Retina (tissue), 1 donor: ENCODE measurements around the gene NOL3.

Experiments
- DNase-seq: peaks from one replicate; pipeline ENCODE4 v3.0.0-alpha.2; 2016

NOL3 gene

GRCh38 chr16:67155295-67156142, 14.8 kb upstream of the NOL3 start:
- DNase-seq = peak; percentile 94

GRCh38 chr16:67156143-67156844, 14.0 kb upstream of the NOL3 start:
- no peak for DNase-seq

- DNase-seq = peak; percentile 1
Measured at GRCh38 chr16:67157106-67157748, 13.1 kb upstream of the NOL3 start.

- no peak for DNase-seq
Measured at GRCh38 chr16:67157892-67158635, 12.3 kb upstream of the NOL3 start.

GRCh38 chr16:67158637-67159600, 11.4 kb upstream of the NOL3 start:
- DNase-seq = peak; percentile 59

- peak; percentile 2 for DNase-seq
Measured at GRCh38 chr16:67161595-67162058, 8.7 kb upstream of the NOL3 start.

- no peak for DNase-seq
Measured at GRCh38 chr16:67162506-67163163, 7.7 kb upstream of the NOL3 start.

- peak; percentile 94 for DNase-seq
Measured at GRCh38 chr16:67163164-67163998, 7.0 kb upstream of the NOL3 start.

- DNase-seq = no peak
Measured at GRCh38 chr16:67163999-67164558, 6.3 kb upstream of the NOL3 start.

- no peak for DNase-seq
Measured at GRCh38 chr16:67164599-67165061, 5.7 kb upstream of the NOL3 start, which contains the start of gene HSF4. Gene HSF4 (plus strand): TSS chr16:67164745. CDS start chr16:67164812, 67 bp downstream.

- peak; percentile 61 for DNase-seq
Measured at GRCh38 chr16:67165121-67166078, 4.9 kb upstream of the NOL3 start.

GRCh38 chr16:67166110-67166547, 4.2 kb upstream of the NOL3 start:
- no peak for DNase-seq

- no peak for DNase-seq
Measured at GRCh38 chr16:67166598-67167168, 3.7 kb upstream of the NOL3 start.

- DNase-seq = no peak
Measured at GRCh38 chr16:67167588-67167987, 2.8 kb upstream of the NOL3 start.

GRCh38 chr16:67169011-67169451, 1.3 kb upstream of the NOL3 start:
- no peak for DNase-seq

GRCh38 chr16:67169642-67170167, 633 bp upstream of the NOL3 start:
- peak; percentile 73 for DNase-seq

GRCh38 chr16:67170949-67171649, 761 bp downstream of the NOL3 start:
- peak; percentile 52 for DNase-seq
